ENCODE data around the gene CBX1. TPM values are rescaled to one million over a fixed set of nuclear protein-coding genes. Genes with fewer than 3 reads are reported as not detected.

The CBX1 gene
- total RNA-seq, 2 donors from 2014 or later: 38.7 to 46.1 TPM

- intact Hi-C loops (cut with DNase I): loop anchor here (5.0 to 10.0 kb wide), 3 partner anchors 99 to 454 kb away; no protein-coding TSS in a partner anchor
- peak; percentile 20 for DNase-seq (ENCODE audit: low spot score)
Observed at GRCh38 chr17:48126532-48126850, 25.2 kb upstream of the CBX1 start.

GRCh38 chr17:48125829-48126531 lies 24.7 kb upstream of the CBX1 start:
- intact Hi-C loops (cut with DNase I): loop anchor here (5.0 to 10.0 kb wide), 3 partner anchors 99 to 454 kb away; no protein-coding TSS in a partner anchor
- peak; percentile 16 for DNase-seq (ENCODE audit: low spot score)

- peak; percentile 8 for DNase-seq (ENCODE audit: low spot score)
- intact Hi-C loops (cut with DNase I): loop anchor here in 1 of 2 donors (10.0 kb wide), 1 partner anchor 99 kb away; no protein-coding TSS in a partner anchor
Observed at GRCh38 chr17:48123776-48124388, 22.6 kb upstream of the CBX1 start.

- DNase-seq (ENCODE audit: low spot score): no peak
Observed at GRCh38 chr17:48123111-48123510, 21.8 kb upstream of the CBX1 start.

GRCh38 chr17:48122665-48123045 lies 21.4 kb upstream of the CBX1 start:
- peak; percentile 8 for DNase-seq (ENCODE audit: low spot score)

More at GRCh38 chr17:48123111-48123510, 21.8 kb upstream of the CBX1 start:
- intact Hi-C loops (cut with DNase I): loop anchor here in 1 of 2 donors (10.0 kb wide), 1 partner anchor 98 kb away; no protein-coding TSS in a partner anchor

GRCh38 chr17:48121923-48122664 lies 20.8 kb upstream of the CBX1 start:
- intact Hi-C loops (cut with DNase I): loop anchor here in 1 of 2 donors (10.0 kb wide), 1 partner anchor 97 kb away; no protein-coding TSS in a partner anchor
- DNase-seq (ENCODE audit: low spot score): peak; percentile 9

More at GRCh38 chr17:48122665-48123045, 21.4 kb upstream of the CBX1 start:
- intact Hi-C loops (cut with DNase I): loop anchor here in 1 of 2 donors (10.0 kb wide), 1 partner anchor 98 kb away; no protein-coding TSS in a partner anchor

- no peak for DNase-seq (ENCODE audit: low spot score)
- intact Hi-C loops (cut with DNase I): no loop called here
Observed at GRCh38 chr17:48113201-48113676, 12.0 kb upstream of the CBX1 start.

- DNase-seq (ENCODE audit: low spot score): no peak
- intact Hi-C loops (cut with DNase I): no loop called here
Observed at GRCh38 chr17:48111937-48112241, 10.6 kb upstream of the CBX1 start.

- intact Hi-C loops (cut with DNase I): no loop called here
- no peak for DNase-seq (ENCODE audit: low spot score)
Observed at GRCh38 chr17:48110761-48111160, 9.5 kb upstream of the CBX1 start.

- DNase-seq (ENCODE audit: low spot score): peak; percentile 96
- intact Hi-C loops (cut with DNase I): no loop called here
Observed at GRCh38 chr17:48107137-48108055, 6.1 kb upstream of the CBX1 start, which contains the start of gene SNX11. SNX11 (plus strand) TSS chr17:48107766; CDS start chr17:48112044, 4,278 bp downstream.

GRCh38 chr17:48106802-48107136 lies 5.5 kb upstream of the CBX1 start:
- DNase-seq (ENCODE audit: low spot score): no peak
- intact Hi-C loops (cut with DNase I): no loop called here

- DNase-seq (ENCODE audit: low spot score): no peak
- intact Hi-C loops (cut with DNase I): no loop called here
Observed at GRCh38 chr17:48104440-48104839, 3.2 kb upstream of the CBX1 start.

- no peak for DNase-seq (ENCODE audit: low spot score)
- intact Hi-C loops (cut with DNase I): no loop called here
Observed at GRCh38 chr17:48102798-48103715, 1.8 kb upstream of the CBX1 start.

GRCh38 chr17:48102043-48102750 lies 919 bp upstream of the CBX1 start:
- intact Hi-C loops (cut with DNase I): no loop called here
- no peak for DNase-seq (ENCODE audit: low spot score)

- intact Hi-C loops (cut with DNase I): no loop called here
- no peak for DNase-seq (ENCODE audit: low spot score)
Observed at GRCh38 chr17:48100591-48101011, 677 bp downstream of the CBX1 start.

- intact Hi-C loops (cut with DNase I): no loop called here
- DNase-seq (ENCODE audit: low spot score): no peak
Observed at GRCh38 chr17:48100160-48100559, 1.1 kb downstream of the CBX1 start.

- intact Hi-C loops (cut with DNase I): no loop called here
- no peak for DNase-seq (ENCODE audit: low spot score)
Observed at GRCh38 chr17:48095611-48096010, 5.7 kb downstream of the CBX1 start.

Data from posterior vena cava (tissue), 2 donors.